HEK293 (cell line): ENCODE measurements around the gene SHROOM1.

Experiments used
- HOXD13 ChIP-seq: sonication (generic); formaldehyde crosslinking; IDR thresholded peaks from 2 replicates; pipeline ENCODE4 v1.8.0; 2022; ENCODE audit warnings: missing genetic modification reagents, borderline replicate concordance
- SETDB1 ChIP-seq: IDR thresholded peaks from one replicate; pipeline ENCODE4 v1.6.1; 2017; ENCODE audit warnings: mild to moderate bottlenecking, low read length, moderate library complexity, mixed read lengths; ENCODE audit not compliant: insufficient read length
- TCF7L2 ChIP-seq: IDR thresholded peaks from 2 replicates; pipeline ENCODE4 v1.6.1; 2011; ENCODE audit warnings: low read depth, mild to moderate bottlenecking, inconsistent platforms, low read length, moderate library complexity, borderline replicate concordance
- YY1 ChIP-seq: fragments of 450-650 bp; formaldehyde crosslinking; IDR thresholded peaks from 2 replicates; pipeline ENCODE4 v1.5.1; 2018; ENCODE audit warnings: missing biosample characterization, missing genetic modification characterization
- ZNF274 ChIP-seq, 2 experiments: fragments of 200-500 bp in 1 of 2; fragments of 450-650 bp in 1 of 2; sonication (Bioruptor generic) in 1 of 2; formaldehyde crosslinking in 1 of 2; IDR thresholded peaks; 2 replicates each; pipeline versions ENCODE4 v1.5.1 to v1.6.1; 2014 to 2016; ENCODE audit warnings: borderline replicate concordance in 1 of 2, inconsistent platforms in 1 of 2, low read length in 1 of 2, missing biosample characterization in 1 of 2, missing genetic modification characterization in 1 of 2
- ZNF391 ChIP-seq: fragments of 450-650 bp; formaldehyde crosslinking; IDR thresholded peaks from 2 replicates; pipeline ENCODE4 v1.5.1; 2016; ENCODE audit warnings: low read depth, missing biosample characterization, missing genetic modification characterization, borderline replicate concordance
- ZNF571 ChIP-seq: fragments of 450-650 bp; formaldehyde crosslinking; IDR thresholded peaks from 2 replicates; pipeline ENCODE4 v1.5.0; 2017; ENCODE audit warnings: missing biosample characterization, missing genetic modification characterization
- TF ChIP-seq, protein P1 (sequence below): fragments of 450-650 bp; formaldehyde crosslinking; IDR thresholded peaks from 2 replicates; pipeline ENCODE4 v1.5.1; 2016; ENCODE audit warnings: missing biosample characterization, missing genetic modification characterization

DNA sequence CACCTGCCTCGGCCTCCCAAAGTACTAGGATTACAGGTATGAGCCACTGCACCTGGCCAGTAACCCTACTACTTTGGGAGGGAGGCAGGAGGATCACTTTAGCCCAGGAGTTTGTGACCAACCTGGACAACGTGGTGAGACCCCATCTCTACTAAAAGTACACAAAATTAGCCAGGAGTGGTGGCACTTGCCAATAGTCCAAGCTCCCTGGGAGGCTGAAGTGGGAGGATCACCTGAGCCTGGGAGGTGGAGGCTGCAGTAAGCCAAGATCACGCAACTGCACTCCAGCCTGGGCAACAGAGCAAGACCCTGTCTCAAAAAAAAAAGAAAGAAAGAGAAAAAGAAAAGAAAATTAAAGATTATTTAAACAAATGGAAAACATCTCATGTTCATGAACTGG, 25.6 kb upstream of the SHROOM1 start:
- TF ChIP-seq ZNF571, result no peak
- TF ChIP-seq, protein P1, sequence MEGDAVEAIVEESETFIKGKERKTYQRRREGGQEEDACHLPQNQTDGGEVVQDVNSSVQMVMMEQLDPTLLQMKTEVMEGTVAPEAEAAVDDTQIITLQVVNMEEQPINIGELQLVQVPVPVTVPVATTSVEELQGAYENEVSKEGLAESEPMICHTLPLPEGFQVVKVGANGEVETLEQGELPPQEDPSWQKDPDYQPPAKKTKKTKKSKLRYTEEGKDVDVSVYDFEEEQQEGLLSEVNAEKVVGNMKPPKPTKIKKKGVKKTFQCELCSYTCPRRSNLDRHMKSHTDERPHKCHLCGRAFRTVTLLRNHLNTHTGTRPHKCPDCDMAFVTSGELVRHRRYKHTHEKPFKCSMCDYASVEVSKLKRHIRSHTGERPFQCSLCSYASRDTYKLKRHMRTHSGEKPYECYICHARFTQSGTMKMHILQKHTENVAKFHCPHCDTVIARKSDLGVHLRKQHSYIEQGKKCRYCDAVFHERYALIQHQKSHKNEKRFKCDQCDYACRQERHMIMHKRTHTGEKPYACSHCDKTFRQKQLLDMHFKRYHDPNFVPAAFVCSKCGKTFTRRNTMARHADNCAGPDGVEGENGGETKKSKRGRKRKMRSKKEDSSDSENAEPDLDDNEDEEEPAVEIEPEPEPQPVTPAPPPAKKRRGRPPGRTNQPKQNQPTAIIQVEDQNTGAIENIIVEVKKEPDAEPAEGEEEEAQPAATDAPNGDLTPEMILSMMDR (tag by site-specific recombination), result no peak
- TF ChIP-seq YY1 (tag by site-specific recombination), result no peak
- no peak for TF ChIP-seq ZNF274 (IDR thresholded peaks at IDR 0.05; ENCODE audit: low read length)
- TF ChIP-seq ZNF274 (tag by site-specific recombination; IDR thresholded peaks at IDR 0.05; ENCODE audit: borderline replicate concordance), result no peak
- no peak for TF ChIP-seq HOXD13
- TF ChIP-seq TCF7L2, result no peak
- no peak for TF ChIP-seq ZNF391 (tag by site-specific recombination)
- TF ChIP-seq SETDB1, result no peak
